Keratinocyte (primary cell): ENCODE data around the gene XPNPEP2.

Source experiments
- CTCF ChIP-seq, 3 experiments: IDR thresholded peaks in 1 of 3; conservative IDR thresholded peaks in 1 of 3; optimal IDR thresholded peaks in 1 of 3; 2 replicates in 2 of 3; 3 replicates in 1 of 3; pipeline versions ENCODE3 to v1.5.1; 2011; ENCODE audit warnings: low read length in 3 of 3, mild to moderate bottlenecking in 3 of 3, moderate library complexity in 2 of 3, control low read depth in 1 of 3, inconsistent platforms in 1 of 3; ENCODE audit not compliant: insufficient read depth in 2 of 3; ENCODE audit errors: extremely low read depth in 1 of 3
- EZH2 ChIP-seq: IDR thresholded peaks from one replicate; pipeline ENCODE4 v1.6.1; 2012; ENCODE audit warnings: inconsistent platforms, mild to moderate bottlenecking, low read length, moderate library complexity

GRCh38 chrX:129714581-129714980, 24.2 kb upstream of the XPNPEP2 start:
- TF ChIP-seq EZH2 (no peak), CTCF (optimal IDR thresholded peaks at IDR 0.05 in 1 of 3, IDR thresholded peaks at IDR 0.05 in 1 of 3, conservative IDR thresholded peaks at IDR 0.05 in 1 of 3; ENCODE audit: extremely low read depth in 1 of 3, insufficient read depth in 2 of 3, low read length in 3 of 3) (no peak)
